MCF 10A (cell line): ENCODE data around the gene TCF12. TPM values are rescaled to one million over a fixed set of nuclear protein-coding genes. Genes with fewer than 3 reads are reported as not detected.

Experiments
- BruUV-seq: library from RNA; stranded (reverse); fragments of 400-500 nt; replicated peaks from 2 replicates; lab custom pipeline; 2021; lab: Mats Ljungman, UMichigan
- CTCF ChIA-PET: fragments of 300-600 bp; sonication (Branson Sonifier 250); formaldehyde crosslinking; extraction: SDS; loops from one replicate; lab custom pipeline; 2021; ENCODE audit warnings: antibody characterized with exemption, inconsistent platforms; lab: Yijun Ruan, JAX
- POLR2A ChIA-PET: fragments of 300-600, 350-650 bp; sonication (Branson Sonifier 250); formaldehyde crosslinking; extraction: SDS; loops from one replicate; lab custom pipeline; 2020; ENCODE audit warnings: antibody characterized with exemption, inconsistent platforms; lab: Yijun Ruan, JAX
- DNase-seq: peaks from one replicate; pipeline ENCODE4 v3.0.0-alpha.2; 2018; ENCODE audit not compliant: unreplicated experiment
- H3K27ac Mint-ChIP-seq: one replicate; pipeline ENCODE4 v1.8.0; 2022; ENCODE audit warnings: mild to moderate bottlenecking, low read depth, mixed read lengths; ENCODE audit not compliant: unreplicated experiment
- H3K27me3 Mint-ChIP-seq: one replicate; pipeline ENCODE4 v1.8.0; 2022; ENCODE audit warnings: mixed read lengths; ENCODE audit not compliant: insufficient read depth, unreplicated experiment
- H3K36me3 Mint-ChIP-seq: one replicate; pipeline ENCODE4 v1.8.0; 2022; ENCODE audit warnings: mild to moderate bottlenecking, moderate library complexity, mixed read lengths; ENCODE audit not compliant: insufficient read depth, unreplicated experiment
- H3K4me1 Mint-ChIP-seq: one replicate; pipeline ENCODE4 v1.8.0; 2022; ENCODE audit warnings: mixed read lengths; ENCODE audit not compliant: insufficient read depth, unreplicated experiment
- H3K4me3 Mint-ChIP-seq: one replicate; pipeline ENCODE4 v1.8.0; 2022; ENCODE audit warnings: mild to moderate bottlenecking, moderate library complexity, mixed read lengths; ENCODE audit not compliant: unreplicated experiment
- H3K9me3 Mint-ChIP-seq: one replicate; pipeline ENCODE4 v1.8.0; 2022; ENCODE audit warnings: mixed read lengths; ENCODE audit not compliant: unreplicated experiment
- intact Hi-C: fragments of 100-400 bp; cut with micrococcal nuclease; formaldehyde crosslinking; loops from 2 replicates; pipeline ENCODE4 v1.14.1; 2022
- total RNA-seq: library from RNA; stranded (reverse); gene quantifications from 2 replicates; pipeline ENCODE4 v1.2.3, GENCODE V29; 2022
- TF ChIP-seq, protein P1 (sequence below): fragments of 200-600 bp; IDR thresholded peaks from one replicate; pipeline ENCODE4 v1.8.0; 2022; ENCODE audit warnings: antibody characterized with exemption, mild to moderate bottlenecking; ENCODE audit not compliant: unreplicated experiment

TCF12 gene
- total RNA-seq, 1 experiment from 2014 or later, result 140 TPM

DNA sequence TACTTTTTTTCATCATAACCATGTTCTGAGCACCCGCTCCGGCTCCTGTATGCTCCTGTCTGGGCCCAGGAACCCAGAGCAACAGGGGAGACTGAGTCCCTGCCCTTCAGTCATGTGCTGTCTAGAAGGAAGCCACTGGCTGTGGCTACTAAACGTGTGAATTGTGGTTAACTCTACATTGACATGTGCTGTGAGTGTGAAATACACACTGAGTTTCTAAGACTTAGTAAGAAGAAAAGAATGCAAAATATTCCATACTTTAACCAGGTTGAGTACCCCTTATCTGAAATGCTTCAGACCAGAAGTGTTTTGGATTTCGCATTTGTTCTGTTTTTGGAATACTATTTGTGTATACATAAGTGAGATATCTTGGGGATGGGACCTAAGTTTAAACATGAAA lies 415.0 kb downstream of the TCF12 start:
- intact Hi-C loops, result loop anchor here (10.0 kb wide), 1 partner anchor 839 kb away; no protein-coding TSS in a partner anchor
- no peak overlapping the region for H3K27ac Mint-ChIP-seq
- H3K9me3 Mint-ChIP-seq, result no peaks in the 10 kb centered on the region
- ChIA-PET CTCF (interaction anchor here (0.6 to 1.4 kb wide), 2 partner anchors 187 to 193 kb away, joined by 3 to 5 read pairs; no protein-coding TSS in a partner anchor), POLR2A (interaction anchor here (0.7 kb wide), 1 partner anchor 31 kb away, joined by 3 read pairs; no protein-coding TSS in a partner anchor)
- H3K36me3 Mint-ChIP-seq, result no peaks in the 10 kb centered on the region
- TF ChIP-seq, protein P1, sequence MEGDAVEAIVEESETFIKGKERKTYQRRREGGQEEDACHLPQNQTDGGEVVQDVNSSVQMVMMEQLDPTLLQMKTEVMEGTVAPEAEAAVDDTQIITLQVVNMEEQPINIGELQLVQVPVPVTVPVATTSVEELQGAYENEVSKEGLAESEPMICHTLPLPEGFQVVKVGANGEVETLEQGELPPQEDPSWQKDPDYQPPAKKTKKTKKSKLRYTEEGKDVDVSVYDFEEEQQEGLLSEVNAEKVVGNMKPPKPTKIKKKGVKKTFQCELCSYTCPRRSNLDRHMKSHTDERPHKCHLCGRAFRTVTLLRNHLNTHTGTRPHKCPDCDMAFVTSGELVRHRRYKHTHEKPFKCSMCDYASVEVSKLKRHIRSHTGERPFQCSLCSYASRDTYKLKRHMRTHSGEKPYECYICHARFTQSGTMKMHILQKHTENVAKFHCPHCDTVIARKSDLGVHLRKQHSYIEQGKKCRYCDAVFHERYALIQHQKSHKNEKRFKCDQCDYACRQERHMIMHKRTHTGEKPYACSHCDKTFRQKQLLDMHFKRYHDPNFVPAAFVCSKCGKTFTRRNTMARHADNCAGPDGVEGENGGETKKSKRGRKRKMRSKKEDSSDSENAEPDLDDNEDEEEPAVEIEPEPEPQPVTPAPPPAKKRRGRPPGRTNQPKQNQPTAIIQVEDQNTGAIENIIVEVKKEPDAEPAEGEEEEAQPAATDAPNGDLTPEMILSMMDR, result no peak
- no TSS peak for BruUV-seq
- peaks cover 17% of the 10 kb centered on the region for H3K27me3 Mint-ChIP-seq
- no peak for DNase-seq
- no peak overlapping the region for H3K4me3 Mint-ChIP-seq
- peaks cover 7% of the 10 kb centered on the region for H3K4me1 Mint-ChIP-seq

DNA sequence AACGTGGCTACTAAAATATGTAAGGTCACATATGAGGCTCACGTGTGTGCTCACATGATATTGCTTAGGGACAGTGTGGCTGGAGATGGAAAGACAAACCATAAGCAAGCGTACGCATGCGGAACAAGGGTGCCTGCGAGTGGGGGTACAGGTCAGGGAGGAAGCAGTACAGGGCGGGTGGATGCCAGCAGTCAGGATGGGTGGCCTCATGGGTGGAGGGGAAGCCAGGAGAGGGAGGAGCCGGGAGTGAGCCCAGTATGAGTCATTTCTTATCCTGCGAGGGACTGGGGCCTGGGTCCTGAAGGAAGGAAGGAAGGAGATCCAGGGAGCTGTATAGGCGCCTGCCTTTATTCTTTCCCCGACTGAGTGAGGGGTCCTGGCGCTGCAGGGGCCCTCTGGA lies 415.8 kb downstream of the TCF12 start:
- CTCF ChIA-PET, result interaction anchor here (0.6 to 1.4 kb wide), 2 partner anchors 193 to 849 kb away, joined by 3 to 5 read pairs; no protein-coding TSS in a partner anchor
- DNase-seq, result peak; percentile 38

GRCh38 chr15:57335293-57335715 lies 416.9 kb downstream of the TCF12 start:
- TF ChIP-seq, protein P1, result no peak
- CTCF ChIA-PET, result interaction anchor here (0.9 to 1.2 kb wide), 3 partner anchors 20 to 212 kb away, joined by 3 to 4 read pairs (median 3); no protein-coding TSS in a partner anchor
- intact Hi-C loops, result loop anchor here (10.0 kb wide), 1 partner anchor 841 kb away; no protein-coding TSS in a partner anchor

More for the DNA sequence above, 415.8 kb downstream of the TCF12 start:
- TF ChIP-seq, protein P1, result no peak
- POLR2A ChIA-PET, result interaction anchor here (0.7 kb wide), 2 partner anchors 30 to 1920 kb away, joined by 3 read pairs; no protein-coding TSS in a partner anchor
- no peaks in the 10 kb centered on the region for H3K9me3 Mint-ChIP-seq
- no peak overlapping the region for H3K4me3 Mint-ChIP-seq
- H3K36me3 Mint-ChIP-seq, result no peaks in the 10 kb centered on the region
- H3K27ac Mint-ChIP-seq, result no peak overlapping the region
- no TSS peak for BruUV-seq
- intact Hi-C loops, result loop anchor here (10.0 kb wide), 1 partner anchor 839 kb away; no protein-coding TSS in a partner anchor
- peaks cover 7% of the 10 kb centered on the region for H3K4me1 Mint-ChIP-seq
- H3K27me3 Mint-ChIP-seq, result peaks cover 9% of the 10 kb centered on the region

GRCh38 chr15:57335719-57336118 lies 417.3 kb downstream of the TCF12 start:
- BruUV-seq, result no TSS peak
- H3K4me1 Mint-ChIP-seq, result peaks cover 7% of the 10 kb centered on the region
- no peak for DNase-seq
- no peak overlapping the region for H3K27ac Mint-ChIP-seq
- H3K4me3 Mint-ChIP-seq, result no peak overlapping the region
- H3K36me3 Mint-ChIP-seq, result no peaks in the 10 kb centered on the region
- intact Hi-C loops, result loop anchor here (10.0 kb wide), 1 partner anchor 841 kb away; no protein-coding TSS in a partner anchor
- H3K27me3 Mint-ChIP-seq, result no peaks in the 10 kb centered on the region
- TF ChIP-seq, protein P1, result no peak
- H3K9me3 Mint-ChIP-seq, result no peaks in the 10 kb centered on the region
- CTCF ChIA-PET, result interaction anchor here (0.9 to 1.2 kb wide), 3 partner anchors 20 to 212 kb away, joined by 3 to 4 read pairs (median 3); no protein-coding TSS in a partner anchor
- POLR2A ChIA-PET, result no interaction called here

More at GRCh38 chr15:57335293-57335715, 416.9 kb downstream of the TCF12 start:
- no peaks in the 10 kb centered on the region for H3K27me3 Mint-ChIP-seq
- H3K27ac Mint-ChIP-seq, result no peak overlapping the region
- POLR2A ChIA-PET, result no interaction called here
- no peak for DNase-seq
- H3K9me3 Mint-ChIP-seq, result no peaks in the 10 kb centered on the region
- H3K4me3 Mint-ChIP-seq, result no peak overlapping the region
- no peaks in the 10 kb centered on the region for H3K36me3 Mint-ChIP-seq
- BruUV-seq, result no TSS peak
- H3K4me1 Mint-ChIP-seq, result peaks cover 7% of the 10 kb centered on the region
